ENCODE results near the gene MYLIP. TPM values are rescaled to one million over a fixed set of nuclear protein-coding genes. Genes with fewer than 3 reads are reported as not detected.

Gene MYLIP
- total RNA-seq, 1 donor from 2014 or later, result 16.6 TPM

DNA sequence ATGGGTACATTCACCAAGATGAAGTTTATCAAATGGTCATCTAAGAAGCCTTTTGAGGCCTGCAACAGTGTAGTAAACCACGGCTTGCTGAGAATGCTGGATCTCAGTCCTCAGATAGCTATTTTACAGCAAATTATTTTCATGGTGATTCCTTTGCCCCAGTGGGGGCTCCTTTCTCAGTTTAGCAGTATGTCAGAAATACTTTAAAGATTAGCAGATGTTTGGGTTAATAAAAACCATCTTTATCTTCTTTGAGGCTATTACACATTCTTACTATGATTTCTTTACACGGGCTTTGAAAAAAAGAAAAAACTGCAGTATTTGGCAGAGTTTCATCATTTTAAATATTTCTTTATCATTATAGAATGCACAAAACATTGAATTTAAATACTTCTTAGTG lies 10.7 kb downstream of the MYLIP start:
- Mint-ChIP-seq H3K36me3 (ENCODE audit: low read depth) (peaks cover 25% of the 10 kb centered on the region), H3K9me3 (ENCODE audit: low read depth) (no peaks in the 10 kb centered on the region), H3K4me3 (ENCODE audit: unreplicated experiment) (no peak overlapping the region), H3K4me1 (ENCODE audit: low read depth) (peaks cover 56% of the 10 kb centered on the region), H3K27ac (ENCODE audit: unreplicated experiment) (peak overlapping the region; percentile 18), H3K27me3 (ENCODE audit: low read depth) (no peaks in the 10 kb centered on the region)
- TF ChIP-seq, protein P1, sequence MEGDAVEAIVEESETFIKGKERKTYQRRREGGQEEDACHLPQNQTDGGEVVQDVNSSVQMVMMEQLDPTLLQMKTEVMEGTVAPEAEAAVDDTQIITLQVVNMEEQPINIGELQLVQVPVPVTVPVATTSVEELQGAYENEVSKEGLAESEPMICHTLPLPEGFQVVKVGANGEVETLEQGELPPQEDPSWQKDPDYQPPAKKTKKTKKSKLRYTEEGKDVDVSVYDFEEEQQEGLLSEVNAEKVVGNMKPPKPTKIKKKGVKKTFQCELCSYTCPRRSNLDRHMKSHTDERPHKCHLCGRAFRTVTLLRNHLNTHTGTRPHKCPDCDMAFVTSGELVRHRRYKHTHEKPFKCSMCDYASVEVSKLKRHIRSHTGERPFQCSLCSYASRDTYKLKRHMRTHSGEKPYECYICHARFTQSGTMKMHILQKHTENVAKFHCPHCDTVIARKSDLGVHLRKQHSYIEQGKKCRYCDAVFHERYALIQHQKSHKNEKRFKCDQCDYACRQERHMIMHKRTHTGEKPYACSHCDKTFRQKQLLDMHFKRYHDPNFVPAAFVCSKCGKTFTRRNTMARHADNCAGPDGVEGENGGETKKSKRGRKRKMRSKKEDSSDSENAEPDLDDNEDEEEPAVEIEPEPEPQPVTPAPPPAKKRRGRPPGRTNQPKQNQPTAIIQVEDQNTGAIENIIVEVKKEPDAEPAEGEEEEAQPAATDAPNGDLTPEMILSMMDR (IDR thresholded peaks at IDR 0.05), result no peak
- no peak for DNase-seq (ENCODE audit: low spot score)

DNA sequence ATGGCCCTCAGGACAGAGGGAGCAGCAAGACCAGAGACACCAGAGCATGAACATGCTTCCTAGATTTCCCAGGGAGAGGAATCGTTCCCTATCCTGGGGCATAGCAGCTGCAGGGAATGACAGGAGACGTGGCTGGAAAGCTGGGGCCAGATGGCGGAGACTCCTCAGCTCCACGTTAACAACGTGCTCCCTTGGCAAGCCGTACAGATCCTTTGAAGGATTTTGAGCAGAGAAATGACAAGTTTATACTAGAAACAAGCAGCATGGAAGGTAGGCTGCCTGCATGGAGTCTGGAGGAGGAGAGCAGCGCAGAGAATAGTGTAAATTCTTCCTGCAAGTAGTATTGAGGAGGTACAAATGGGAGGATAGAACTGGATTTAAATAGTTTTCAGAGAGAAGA lies 11.7 kb downstream of the MYLIP start:
- Mint-ChIP-seq H3K9me3 (ENCODE audit: low read depth) (no peaks in the 10 kb centered on the region), H3K36me3 (ENCODE audit: low read depth) (peaks cover 31% of the 10 kb centered on the region), H3K27me3 (ENCODE audit: low read depth) (no peaks in the 10 kb centered on the region), H3K4me1 (ENCODE audit: low read depth) (peaks cover 51% of the 10 kb centered on the region), H3K27ac (ENCODE audit: unreplicated experiment) (no peak overlapping the region), H3K4me3 (ENCODE audit: unreplicated experiment) (no peak overlapping the region)
- no peak for DNase-seq (ENCODE audit: low spot score)
- TF ChIP-seq, protein P1 (IDR thresholded peaks at IDR 0.05), result no peak

DNA sequence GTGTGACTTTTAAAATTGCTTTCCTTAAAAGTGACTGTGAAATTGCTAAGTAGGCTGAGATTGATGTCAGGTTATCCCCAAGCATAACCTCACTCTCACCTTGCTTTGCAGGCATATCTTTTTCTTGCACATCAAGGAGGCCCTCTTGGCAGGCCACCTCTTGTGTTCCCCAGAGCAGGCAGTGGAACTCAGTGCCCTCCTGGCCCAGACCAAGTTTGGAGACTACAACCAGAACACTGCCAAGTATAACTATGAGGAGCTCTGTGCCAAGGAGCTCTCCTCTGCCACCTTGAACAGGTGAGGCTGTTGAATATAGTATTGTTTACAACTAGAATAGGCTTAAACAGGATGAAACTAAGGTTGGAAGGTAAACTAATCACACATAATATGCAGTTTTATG lies 12.6 kb downstream of the MYLIP start:
- no peak overlapping the region for H3K4me3 Mint-ChIP-seq (ENCODE audit: unreplicated experiment)
- TF ChIP-seq, protein P1 (IDR thresholded peaks at IDR 0.05), result no peak
- H3K36me3 Mint-ChIP-seq (ENCODE audit: low read depth), result peaks cover 31% of the 10 kb centered on the region
- peaks cover 52% of the 10 kb centered on the region for H3K4me1 Mint-ChIP-seq (ENCODE audit: low read depth)
- no peak overlapping the region for H3K27ac Mint-ChIP-seq (ENCODE audit: unreplicated experiment)
- no peaks in the 10 kb centered on the region for H3K9me3 Mint-ChIP-seq (ENCODE audit: low read depth)
- H3K27me3 Mint-ChIP-seq (ENCODE audit: low read depth), result no peaks in the 10 kb centered on the region
- DNase-seq (ENCODE audit: low spot score), result no peak

DNA sequence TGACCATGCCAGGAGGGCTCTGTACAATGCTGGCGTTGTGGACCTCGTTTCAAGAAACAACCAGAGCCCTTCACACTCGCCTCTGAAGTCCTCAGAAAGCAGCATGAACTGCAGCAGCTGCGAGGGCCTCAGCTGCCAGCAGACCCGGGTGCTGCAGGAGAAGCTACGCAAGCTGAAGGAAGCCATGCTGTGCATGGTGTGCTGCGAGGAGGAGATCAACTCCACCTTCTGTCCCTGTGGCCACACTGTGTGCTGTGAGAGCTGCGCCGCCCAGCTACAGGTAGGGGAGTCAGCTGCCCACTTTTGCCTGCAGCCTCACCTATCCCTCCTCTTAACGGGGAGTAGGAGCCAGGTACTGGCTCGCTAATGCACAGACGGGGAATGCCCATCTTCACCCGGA lies 16.2 kb downstream of the MYLIP start:
- H3K27me3 Mint-ChIP-seq (ENCODE audit: low read depth), result no peaks in the 10 kb centered on the region
- H3K36me3 Mint-ChIP-seq (ENCODE audit: low read depth), result peaks cover 50% of the 10 kb centered on the region
- no peak overlapping the region for H3K27ac Mint-ChIP-seq (ENCODE audit: unreplicated experiment)
- peaks cover 5% of the 10 kb centered on the region for H3K9me3 Mint-ChIP-seq (ENCODE audit: low read depth)
- peaks cover 35% of the 10 kb centered on the region for H3K4me1 Mint-ChIP-seq (ENCODE audit: low read depth)
- DNase-seq (ENCODE audit: low spot score), result no peak
- no peak overlapping the region for H3K4me3 Mint-ChIP-seq (ENCODE audit: unreplicated experiment)
- TF ChIP-seq, protein P1 (IDR thresholded peaks at IDR 0.05), result no peak

DNA sequence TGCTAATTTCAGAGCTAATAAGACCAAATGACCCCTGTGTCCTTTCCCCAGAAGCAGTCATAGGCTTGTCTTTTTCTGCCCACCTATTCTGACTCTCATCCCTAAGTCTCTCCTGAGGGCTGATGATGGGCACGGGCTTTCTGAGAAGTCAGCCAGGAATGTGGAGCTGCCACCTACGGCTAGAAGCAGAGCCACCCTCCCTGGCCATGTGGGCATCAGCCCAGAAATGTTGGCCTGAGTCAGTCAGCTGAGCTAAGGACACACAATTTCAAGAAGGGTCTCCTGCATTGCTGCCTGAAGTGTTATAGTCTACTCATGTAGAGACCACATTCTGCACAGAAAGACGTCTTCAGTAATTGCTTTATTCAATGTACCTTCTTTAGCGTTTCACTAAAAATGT lies 17.1 kb downstream of the MYLIP start:
- no peak for DNase-seq (ENCODE audit: low spot score)
- H3K36me3 Mint-ChIP-seq (ENCODE audit: low read depth), result peaks cover 54% of the 10 kb centered on the region
- TF ChIP-seq, protein P1 (IDR thresholded peaks at IDR 0.05), result no peak
- no peak overlapping the region for H3K4me3 Mint-ChIP-seq (ENCODE audit: unreplicated experiment)
- no peaks in the 10 kb centered on the region for H3K27me3 Mint-ChIP-seq (ENCODE audit: low read depth)
- peaks cover 5% of the 10 kb centered on the region for H3K9me3 Mint-ChIP-seq (ENCODE audit: low read depth)
- peaks cover 31% of the 10 kb centered on the region for H3K4me1 Mint-ChIP-seq (ENCODE audit: low read depth)
- peak overlapping the region; percentile 91 for H3K27ac Mint-ChIP-seq (ENCODE audit: unreplicated experiment)

Measured in chondrocyte (in vitro differentiated cells).